GM12892 (cell line): ENCODE measurements around the gene STK35.

Experiments
- DNase-seq: peaks from one replicate; pipeline ENCODE4 v3.0.0; 2011; ENCODE audit not compliant: insufficient read length
- FAIRE-seq: peaks from 2 replicates; lab custom pipeline; 2011; peaks lifted over from hg19 to GRCh38; lab: Jason Lieb, UNC
- POLR2A ChIP-seq: IDR thresholded peaks from 2 replicates; pipeline ENCODE4 v1.6.1; 2011; ENCODE audit warnings: low read depth, low read length, control low read depth
- POLR2AphosphoS5 ChIP-seq: IDR thresholded peaks from 2 replicates; pipeline ENCODE4 v1.6.1; 2011; ENCODE audit warnings: low read depth, low read length, control low read depth
- TAF1 ChIP-seq: IDR thresholded peaks from 2 replicates; pipeline ENCODE4 v1.6.1; 2011; ENCODE audit warnings: low read depth, mild to moderate bottlenecking, control low read depth, low read length, borderline replicate concordance

Gene STK35

GRCh38 chr20:2109425-2110210, 8.0 kb downstream of the STK35 start:
- no peak for TF ChIP-seq POLR2A
- no peak for TF ChIP-seq TAF1
- no peak for TF ChIP-seq POLR2AphosphoS5
- DNase-seq: no peak
- no peak for FAIRE-seq

DNA sequence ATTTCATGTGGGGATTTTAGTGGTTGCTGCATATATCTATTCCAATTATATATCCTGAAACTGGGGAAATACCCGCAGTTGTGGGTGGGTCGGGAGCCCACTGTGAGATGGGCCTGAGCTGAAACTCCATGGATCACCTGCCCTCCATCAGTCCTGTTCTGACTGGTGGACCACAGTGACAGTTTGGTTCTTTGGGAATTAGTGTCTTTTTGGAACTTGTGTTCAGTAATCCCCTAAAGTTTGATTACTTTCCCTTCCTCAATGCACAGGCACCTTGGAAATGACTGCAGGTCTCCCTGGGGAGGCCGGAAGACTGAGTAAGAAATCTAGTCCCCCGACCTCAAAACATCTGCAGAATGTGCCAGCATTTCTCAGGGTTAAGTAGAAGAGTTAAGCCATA, 11.3 kb downstream of the STK35 start:
- TF ChIP-seq TAF1 (no peak), POLR2AphosphoS5 (no peak), POLR2A (no peak)
- FAIRE-seq (no peak), DNase-seq (no peak)

GRCh38 chr20:2114127-2114959, 12.7 kb downstream of the STK35 start:
- DNase-seq: no peak
- no peak for FAIRE-seq
- no peak for TF ChIP-seq POLR2A

- DNase-seq (no peak), FAIRE-seq (no peak)
- no peak for TF ChIP-seq POLR2AphosphoS5
- TF ChIP-seq POLR2A: no peak
- TF ChIP-seq TAF1: no peak
Observed at GRCh38 chr20:2114990-2115681, 13.5 kb downstream of the STK35 start.

GRCh38 chr20:2116170-2116940, 14.7 kb downstream of the STK35 start:
- no peak for TF ChIP-seq POLR2AphosphoS5
- TF ChIP-seq TAF1: no peak
- TF ChIP-seq POLR2A: no peak
- FAIRE-seq (no peak), DNase-seq (no peak)

DNA sequence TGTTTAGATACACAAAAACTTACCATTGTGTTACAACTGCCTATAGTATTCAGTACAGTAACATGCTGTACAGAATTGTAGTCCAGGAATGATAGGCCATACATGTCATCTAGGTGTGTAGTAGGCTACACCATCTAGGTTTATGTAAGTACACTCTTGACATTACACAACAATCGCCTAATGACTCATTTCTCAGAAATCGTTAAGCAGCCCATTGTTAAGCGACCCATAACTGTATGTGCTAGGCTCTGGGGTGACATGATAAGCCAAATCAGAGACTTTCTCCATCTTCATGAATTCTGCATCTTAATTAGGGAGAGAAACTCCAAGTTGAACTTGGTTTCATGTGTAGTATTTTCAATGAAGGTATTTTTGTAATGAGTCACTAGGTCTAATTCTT, 17.2 kb downstream of the STK35 start:
- TF ChIP-seq POLR2A (no peak), TAF1 (no peak), POLR2AphosphoS5 (no peak)
- DNase-seq (no peak), FAIRE-seq (peak; percentile 70)

GRCh38 chr20:2122936-2123335, 21.3 kb downstream of the STK35 start:
- DNase-seq (no peak), FAIRE-seq (no peak)
- TF ChIP-seq POLR2AphosphoS5: no peak
- no peak for TF ChIP-seq TAF1
- no peak for TF ChIP-seq POLR2A

DNA sequence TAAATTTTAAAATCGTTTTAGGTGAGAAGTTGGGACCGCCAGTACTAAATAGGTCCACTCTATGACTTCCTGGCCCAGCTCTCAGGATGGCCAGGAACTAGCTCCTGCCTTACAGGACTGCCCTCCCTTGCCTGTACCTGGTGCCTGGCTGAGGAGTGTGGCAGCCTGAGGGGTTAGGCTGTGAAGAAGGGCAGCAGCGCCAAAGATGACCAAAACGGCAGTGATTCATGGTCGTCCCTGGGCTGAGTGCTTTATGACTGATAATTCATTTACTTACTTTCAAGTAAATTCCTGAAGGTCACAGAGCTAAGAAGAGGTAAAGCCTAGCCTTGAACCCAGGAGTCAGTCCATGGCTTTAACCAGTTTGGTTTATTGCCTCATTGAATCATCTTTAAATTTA, 22.1 kb downstream of the STK35 start:
- DNase-seq (no peak), FAIRE-seq (no peak)
- TF ChIP-seq POLR2AphosphoS5: no peak
- TF ChIP-seq POLR2A: no peak
- TF ChIP-seq TAF1: no peak

GRCh38 chr20:2124564-2125213, 23.1 kb downstream of the STK35 start:
- DNase-seq (no peak), FAIRE-seq (no peak)
- no peak for TF ChIP-seq POLR2AphosphoS5
- no peak for TF ChIP-seq POLR2A
- TF ChIP-seq TAF1: no peak

GRCh38 chr20:2125474-2126112, 24.0 kb downstream of the STK35 start:
- no peak for FAIRE-seq
- TF ChIP-seq POLR2AphosphoS5: no peak
- TF ChIP-seq POLR2A: no peak
- no peak for TF ChIP-seq TAF1

More at GRCh38 chr20:2125474-2126112, 24.0 kb downstream of the STK35 start:
- no peak for DNase-seq
